CD4-positive, alpha-beta memory T cell (primary cell): Measurements from ENCODE around the gene IKZF5. TPM values are rescaled to one million over a fixed set of nuclear protein-coding genes. Genes with fewer than 3 reads are reported as not detected.

Experiments used
- polyA plus RNA-seq, 2 donors: library from polyadenylated mRNA; unstranded; fragments of 300-500 nt; fragmentation: Illumina TruSeq; gene quantifications; one replicate each; pipeline ENCODE4 v1.2.3, GENCODE V29; 2021
- total RNA-seq, 2 experiments: library from RNA; stranded (reverse); gene quantifications; one replicate each; pipeline ENCODE4 v1.2.3, GENCODE V29; 2021

The IKZF5 gene
- total and polyA plus RNA-seq, 4 experiments from 2014 or later = 11.0 to 45.9 (median 26.0) TPM

Other genes starting within 250 kb of the IKZF5 start
- 1 to 10 TPM; 3.8 to 4.1 TPM for gene CUZD1, start 162.9 kb downstream of the IKZF5 start, total RNA-seq
- gene CUZD1, start 162.9 kb downstream of the IKZF5 start, polyA plus RNA-seq = under 1 TPM; 0.86 to 0.89 TPM
- 10 to 100 TPM; 10.8 to 12.8 TPM for gene FAM24B, start 129.2 kb downstream of the IKZF5 start, total RNA-seq
- 10 to 100 TPM in 1 of 2 donors, 1 to 10 TPM in 1; 7.2 to 14.5 TPM for gene FAM24B, start 129.2 kb downstream of the IKZF5 start, polyA plus RNA-seq
- gene FAM24A, start 98.2 kb downstream of the IKZF5 start, total RNA-seq = not detected
- gene FAM24A, start 98.2 kb downstream of the IKZF5 start, polyA plus RNA-seq = not detected
- 10 to 100 TPM; 10.5 to 12.3 TPM for gene C10orf88, start 54.6 kb downstream of the IKZF5 start, total RNA-seq
- gene C10orf88, start 54.6 kb downstream of the IKZF5 start, polyA plus RNA-seq = 1 to 10 TPM; 8.1 to 9.6 TPM
- gene PSTK, start 28.4 kb downstream of the IKZF5 start, total RNA-seq = 1 to 10 TPM; 3.9 to 4.7 TPM
- gene PSTK, start 28.4 kb downstream of the IKZF5 start, polyA plus RNA-seq = 10 to 100 TPM in 1 of 2 donors, 1 to 10 TPM in 1; 6.0 to 11.6 TPM
- gene ACADSB, start 211 bp upstream of the IKZF5 start, total RNA-seq = 10 to 100 TPM; 35.7 to 36.4 TPM
- gene ACADSB, start 211 bp upstream of the IKZF5 start, polyA plus RNA-seq = 10 to 100 TPM; 26.9 to 45.3 TPM
- not detected for gene HMX3, start 127.2 kb upstream of the IKZF5 start, total RNA-seq
- not detected for gene HMX3, start 127.2 kb upstream of the IKZF5 start, polyA plus RNA-seq
- not detected for gene HMX2, start 139.3 kb upstream of the IKZF5 start, total RNA-seq
- not detected for gene HMX2, start 139.3 kb upstream of the IKZF5 start, polyA plus RNA-seq
- gene BUB3, start 145.6 kb upstream of the IKZF5 start, total RNA-seq = 100 to 1,000 TPM; 162 to 169 TPM
- 100 to 1,000 TPM; 226 to 371 TPM for gene BUB3, start 145.6 kb upstream of the IKZF5 start, polyA plus RNA-seq